HCT116 (cell line): Measurements from ENCODE around the gene SPRY4. TPM values are rescaled to one million over a fixed set of nuclear protein-coding genes. Genes with fewer than 3 reads are reported as not detected.

ENCODE experiments used
- ATAC-seq: fragments of 200-7000 bp; cut with Tn5 transposase; 2 replicates; pipeline ENCODE4 v1.9.1; 2020; ENCODE audit warnings: mild to moderate bottlenecking, moderate library complexity
- BruUV-seq: library from RNA; stranded (reverse); fragments of 400-500 nt; replicated peaks from 2 replicates; lab custom pipeline; 2021; lab: Mats Ljungman, UMichigan
- CTCF ChIA-PET: fragments of 300-600 bp; sonication (Branson Sonifier 250); formaldehyde crosslinking; loops from one replicate; lab custom pipeline; 2021; ENCODE audit warnings: antibody characterized with exemption; lab: Charles Lee
- POLR2A ChIA-PET: fragments of 300-600, 350-600 bp; sonication (Branson Sonifier 250); formaldehyde crosslinking; loops from one replicate; lab custom pipeline; 2021; ENCODE audit warnings: antibody characterized with exemption; lab: Charles Lee
- RAD21 ChIA-PET, 2 experiments: fragments of 300-600 bp; sonication (Branson Sonifier 250); formaldehyde crosslinking; loops; one replicate each; lab custom pipeline; 2023; ENCODE audit warnings: low total read pairs in 2 of 2; ENCODE audit not compliant: uncharacterized antibody in 2 of 2, unreplicated experiment in 2 of 2, low non-redundant PET in 1 of 2; lab: Charles Lee
- DNase-seq: peaks from one replicate; pipeline ENCODE4 v3.0.0-alpha.2; 2010; ENCODE audit warnings: low read depth, low spot score
- H2AFZ ChIP-seq: fragments of 200-600 bp; shearing (Covaris generic), sonication (generic); 2 replicates; pipeline ENCODE4 v1.6.1; 2017; ENCODE audit warnings: low read depth, mixed run types, mixed read lengths, antibody characterized with exemption, low read length; ENCODE audit not compliant: poor library complexity, severe bottlenecking
- H3K27ac ChIP-seq: 2 replicates; pipeline ENCODE4 v1.5.1; 2012; ENCODE audit warnings: low read depth, low read length
- H3K27me3 ChIP-seq: fragments of 200-600 bp; sonication (generic); 2 replicates; pipeline ENCODE4 v1.6.1; 2016; ENCODE audit warnings: mixed run types, low read length, mixed read lengths; ENCODE audit not compliant: insufficient read depth
- H3K36me3 ChIP-seq, 2 experiments: fragments of 200-500 bp in 1 of 2; fragments of 200-600 bp in 1 of 2; sonication (Bioruptor generic) in 1 of 2; sonication (generic) in 1 of 2; 2 replicates each; pipeline versions ENCODE4 v1.5.1 to v1.6.1; 2014 to 2016; ENCODE audit warnings: low read length in 2 of 2, inconsistent platforms in 1 of 2, mixed read lengths in 1 of 2, mixed run types in 1 of 2; ENCODE audit not compliant: insufficient read depth in 2 of 2, control insufficient read depth in 1 of 2
- H3K4me1 ChIP-seq, 2 experiments: fragments of 200-600 bp in 1 of 2; sonication (generic) in 1 of 2; 2 replicates each; pipeline versions ENCODE4 v1.5.1 to v1.6.1; 2012 to 2017; ENCODE audit warnings: low read length in 2 of 2, inconsistent platforms in 1 of 2, mild to moderate bottlenecking in 1 of 2, mixed read lengths in 1 of 2, mixed run types in 1 of 2, moderate library complexity in 1 of 2; ENCODE audit not compliant: insufficient read depth in 2 of 2, control insufficient read depth in 1 of 2
- H3K4me2 ChIP-seq: fragments of 200-600 bp; sonication (generic); 2 replicates; pipeline ENCODE4 v1.6.1; 2017; ENCODE audit warnings: mixed run types, low read length, mixed read lengths
- H3K4me3 ChIP-seq, 2 experiments: fragments of 200-600 bp in 1 of 2; sonication (generic) in 1 of 2; replicated peaks in 1 of 2; 2 replicates each; pipeline ENCODE4 v1.5.1; 2011 to 2016; ENCODE audit warnings: low read length in 2 of 2, control low read depth in 1 of 2, low read depth in 1 of 2, mild to moderate bottlenecking in 1 of 2, mixed read lengths in 1 of 2, mixed run types in 1 of 2
- H3K79me2 ChIP-seq: fragments of 200-600 bp; sonication (generic); 2 replicates; pipeline ENCODE4 v1.6.1; 2017; ENCODE audit warnings: mild to moderate bottlenecking, mixed run types, low read length, moderate library complexity, mixed read lengths; ENCODE audit not compliant: insufficient read depth
- H3K9ac ChIP-seq: fragments of 200-600 bp; sonication (generic); 2 replicates; pipeline ENCODE4 v1.6.1; 2016; ENCODE audit warnings: low read length, mixed read lengths
- H3K9me2 ChIP-seq: fragments of 200-600 bp; sonication (generic), shearing (Covaris generic); 2 replicates; pipeline ENCODE4 v1.6.1; 2017; ENCODE audit warnings: mixed run types, mild to moderate bottlenecking, moderate library complexity; ENCODE audit not compliant: insufficient read depth
- H3K9me3 ChIP-seq, 2 experiments: fragments of 200-500 bp in 1 of 2; fragments of 200-600 bp in 1 of 2; sonication (Bioruptor generic) in 1 of 2; sonication (generic) in 1 of 2; 2 replicates each; pipeline ENCODE4 v1.6.1; 2014 to 2017; ENCODE audit warnings: low read length in 2 of 2, mixed read lengths in 2 of 2, inconsistent platforms in 1 of 2, low read depth in 1 of 2, mild to moderate bottlenecking in 1 of 2, mixed run types in 1 of 2, moderate library complexity in 1 of 2; ENCODE audit not compliant: control insufficient read depth in 1 of 2, insufficient read depth in 1 of 2
- H4K20me1 ChIP-seq: fragments of 200-600 bp; sonication (generic), shearing (Covaris generic); 2 replicates; pipeline ENCODE4 v1.6.1; 2017; ENCODE audit warnings: mixed run types, mild to moderate bottlenecking, moderate library complexity; ENCODE audit not compliant: insufficient read depth
- CBX3 ChIP-seq: IDR thresholded peaks from 2 replicates; pipeline ENCODE4 v1.6.1; 2012; ENCODE audit warnings: low read depth
- CEBPB ChIP-seq: IDR thresholded peaks from 2 replicates; pipeline ENCODE4 v1.6.1; 2012; ENCODE audit warnings: low read depth
- EGR1 ChIP-seq: IDR thresholded peaks from 2 replicates; pipeline ENCODE4 v1.6.1; 2012; ENCODE audit warnings: low read depth
- ELF1 ChIP-seq: IDR thresholded peaks from 2 replicates; pipeline ENCODE4 v1.6.1; 2012; ENCODE audit warnings: low read depth, borderline replicate concordance
- EZH2 ChIP-seq: fragments of 200-600 bp; sonication (generic); IDR thresholded peaks from 2 replicates; pipeline ENCODE4 v1.6.1; 2017; ENCODE audit warnings: antibody characterized with exemption, mixed run types
- EZH2phosphoT487 ChIP-seq: fragments of 200-600 bp; IDR thresholded peaks from 2 replicates; pipeline ENCODE4 v1.6.1; 2018; ENCODE audit warnings: antibody characterized with exemption, borderline replicate concordance
- JUND ChIP-seq: IDR thresholded peaks from 2 replicates; pipeline ENCODE4 v1.6.1; 2012
- POLR2A ChIP-seq: IDR thresholded peaks from 2 replicates; pipeline ENCODE4 v1.7.0; 2011; ENCODE audit warnings: borderline replicate concordance; ENCODE audit not compliant: insufficient read depth, insufficient read length; ENCODE audit errors: extremely low read depth
- POLR2AphosphoS5 ChIP-seq: IDR thresholded peaks from 2 replicates; pipeline ENCODE4 v1.6.1; 2011; ENCODE audit warnings: mild to moderate bottlenecking, low read depth, low read length, moderate library complexity
- SRF ChIP-seq: IDR thresholded peaks from 2 replicates; pipeline ENCODE4 v1.6.1; 2012; ENCODE audit warnings: low read depth
- TCF7L2 ChIP-seq: IDR thresholded peaks from 2 replicates; pipeline ENCODE4 v1.7.0; 2011; ENCODE audit warnings: borderline replicate concordance, inconsistent platforms; ENCODE audit not compliant: insufficient read depth, insufficient read length; ENCODE audit errors: extremely low read depth
- YY1 ChIP-seq: IDR thresholded peaks from 2 replicates; pipeline ENCODE4 v1.6.1; 2011; ENCODE audit warnings: low read length, low read depth, moderate library complexity, mild to moderate bottlenecking; ENCODE audit not compliant: insufficient replicate concordance; ENCODE audit errors: extremely low read depth
- ZFX ChIP-seq: fragments of 450-650 bp; IDR thresholded peaks from 2 replicates; pipeline ENCODE4 v1.6.1; 2017
- intact Hi-C: fragments of 100-400 bp; cut with micrococcal nuclease; formaldehyde crosslinking; loops from 2 replicates; pipeline ENCODE4 v1.10.0; 2022
- total RNA-seq: library from RNA; stranded (reverse); gene quantifications from one replicate; pipeline ENCODE4 v1.2.1, GENCODE V29; 2021; ENCODE audit not compliant: unreplicated experiment
- TF ChIP-seq, protein P1 (sequence below), 3 experiments: fragments of 200-600 bp in 1 of 3; sonication (generic) in 1 of 3; IDR thresholded peaks in 2 of 3; conservative IDR thresholded peaks in 1 of 3; 2 replicates each; pipeline ENCODE4 v1.5.1; 2012 to 2017; ENCODE audit warnings: low read depth in 2 of 3, low read length in 2 of 3, antibody characterized with exemption in 1 of 3, borderline replicate concordance in 1 of 3, control low read depth in 1 of 3, mild to moderate bottlenecking in 1 of 3, mixed read lengths in 1 of 3, mixed run types in 1 of 3, moderate library complexity in 1 of 3; ENCODE audit not compliant: insufficient read depth in 1 of 3
- TF ChIP-seq, protein P2 (sequence below): IDR thresholded peaks from 2 replicates; pipeline ENCODE4 v1.6.1; 2012

Gene SPRY4
- total RNA-seq, 1 experiment from 2014 or later = 112 TPM

- no peaks in the 10 kb centered on the region for H3K9me2 ChIP-seq
- no TSS peak for BruUV-seq
- peak overlapping the region; percentile 92 for H3K4me2 ChIP-seq
- ChIA-PET RAD21 (interaction anchor here (0.7 to 1.0 kb wide), 3 partner anchors 116 to 347 kb away, joined by 3 read pairs; no protein-coding TSS in a partner anchor), POLR2A (interaction anchor here (0.6 to 13.6 kb wide), 6 partner anchors 18 to 248 kb away, joined by 3 to 199 read pairs (median 4); partner anchors contain the start of gene SPRY4), CTCF (interaction anchor here (2.4 kb wide), 1 partner anchor 190 kb away, joined by 7 read pairs; no protein-coding TSS in a partner anchor)
- ATAC-seq = no peak
- peaks cover 0 to 2% of the 10 kb centered on the region in 2 experiments; a peak in 1 of 4 replicates for H3K9me3 ChIP-seq
- peaks cover 75 to 92% of the 10 kb centered on the region in 2 experiments for H3K4me1 ChIP-seq
- H3K79me2 ChIP-seq = peaks cover 19% of the 10 kb centered on the region; the same call in 1 of the 2 replicates
- H3K4me3 ChIP-seq = peak overlapping the region in 1 of 2 experiments; percentile 59; a peak in 2 of 4 replicates
- H3K9ac ChIP-seq = peak overlapping the region; percentile 80
- no peak for DNase-seq
- TF ChIP-seq SRF (no peak), POLR2A (no peak), EZH2 (no peak), POLR2AphosphoS5 (no peak), ELF1 (no peak), EGR1 (no peak), TCF7L2 (no peak), JUND (no peak), YY1 (no peak), EZH2phosphoT487 (no peak), CEBPB (no peak), ZFX (no peak), CBX3 (no peak)
- TF ChIP-seq, protein P1, sequence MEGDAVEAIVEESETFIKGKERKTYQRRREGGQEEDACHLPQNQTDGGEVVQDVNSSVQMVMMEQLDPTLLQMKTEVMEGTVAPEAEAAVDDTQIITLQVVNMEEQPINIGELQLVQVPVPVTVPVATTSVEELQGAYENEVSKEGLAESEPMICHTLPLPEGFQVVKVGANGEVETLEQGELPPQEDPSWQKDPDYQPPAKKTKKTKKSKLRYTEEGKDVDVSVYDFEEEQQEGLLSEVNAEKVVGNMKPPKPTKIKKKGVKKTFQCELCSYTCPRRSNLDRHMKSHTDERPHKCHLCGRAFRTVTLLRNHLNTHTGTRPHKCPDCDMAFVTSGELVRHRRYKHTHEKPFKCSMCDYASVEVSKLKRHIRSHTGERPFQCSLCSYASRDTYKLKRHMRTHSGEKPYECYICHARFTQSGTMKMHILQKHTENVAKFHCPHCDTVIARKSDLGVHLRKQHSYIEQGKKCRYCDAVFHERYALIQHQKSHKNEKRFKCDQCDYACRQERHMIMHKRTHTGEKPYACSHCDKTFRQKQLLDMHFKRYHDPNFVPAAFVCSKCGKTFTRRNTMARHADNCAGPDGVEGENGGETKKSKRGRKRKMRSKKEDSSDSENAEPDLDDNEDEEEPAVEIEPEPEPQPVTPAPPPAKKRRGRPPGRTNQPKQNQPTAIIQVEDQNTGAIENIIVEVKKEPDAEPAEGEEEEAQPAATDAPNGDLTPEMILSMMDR (IDR thresholded peaks at IDR 0.05 in 2 of 3, conservative IDR thresholded peaks at IDR 0.05 in 1 of 3; ENCODE audit: borderline replicate concordance in 1 of 3, insufficient read depth in 1 of 3, low read depth in 2 of 3, low read length in 2 of 3) = no peak
- TF ChIP-seq, protein P2, sequence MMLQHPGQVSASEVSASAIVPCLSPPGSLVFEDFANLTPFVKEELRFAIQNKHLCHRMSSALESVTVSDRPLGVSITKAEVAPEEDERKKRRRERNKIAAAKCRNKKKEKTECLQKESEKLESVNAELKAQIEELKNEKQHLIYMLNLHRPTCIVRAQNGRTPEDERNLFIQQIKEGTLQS = no peak
- H4K20me1 ChIP-seq = no peaks in the 10 kb centered on the region
- H3K27me3 ChIP-seq = no peaks in the 10 kb centered on the region
- no peaks in the 10 kb centered on the region; a peak in 1 of 4 replicates for H3K36me3 ChIP-seq
- no peak overlapping the region for H2AFZ ChIP-seq
- intact Hi-C loops = no loop called here
- H3K27ac ChIP-seq = peak overlapping the region; percentile 99
Measured at GRCh38 chr5:142358121-142358520, 33.3 kb upstream of the SPRY4 start.
